NB4 (cell line): Measurements from ENCODE around the gene TCF4.

Experiments used
- MYC ChIP-seq: IDR thresholded peaks from 2 replicates; pipeline ENCODE4 v1.6.1; 2011; ENCODE audit warnings: low read depth, low read length
- POLR2A ChIP-seq: IDR thresholded peaks from 2 replicates; pipeline ENCODE4 v1.6.1; 2011; ENCODE audit warnings: mild to moderate bottlenecking; ENCODE audit not compliant: insufficient read length; ENCODE audit errors: extremely low read depth
- TF ChIP-seq, protein P1 (sequence below): IDR thresholded peaks from one replicate; pipeline ENCODE4 v1.5.1; 2012; ENCODE audit warnings: low read depth, low read length
- TF ChIP-seq, protein P2 (sequence below): IDR thresholded peaks from 2 replicates; pipeline ENCODE4 v1.6.1; 2011; ENCODE audit warnings: low read depth, low read length

DNA sequence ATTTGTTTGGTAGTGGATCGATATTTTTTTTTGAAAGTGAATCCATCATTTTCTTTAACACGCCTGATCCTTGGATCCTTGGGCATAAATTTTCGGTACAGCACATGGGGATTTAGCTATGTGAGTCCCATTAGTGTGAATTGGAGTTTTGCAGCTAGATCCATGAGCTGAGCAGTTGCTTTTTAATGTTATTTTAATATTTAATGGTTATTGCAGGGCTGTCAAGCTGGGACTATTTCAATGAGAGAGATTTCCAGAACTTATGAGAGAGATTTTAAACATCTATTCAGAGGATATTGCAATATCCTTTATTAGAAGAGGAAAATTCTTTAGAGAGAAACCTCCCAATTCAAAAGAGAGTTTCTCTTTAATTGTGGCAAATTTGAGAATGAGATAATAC, 35.6 kb upstream of the TCF4 start:
- TF ChIP-seq, protein P1, sequence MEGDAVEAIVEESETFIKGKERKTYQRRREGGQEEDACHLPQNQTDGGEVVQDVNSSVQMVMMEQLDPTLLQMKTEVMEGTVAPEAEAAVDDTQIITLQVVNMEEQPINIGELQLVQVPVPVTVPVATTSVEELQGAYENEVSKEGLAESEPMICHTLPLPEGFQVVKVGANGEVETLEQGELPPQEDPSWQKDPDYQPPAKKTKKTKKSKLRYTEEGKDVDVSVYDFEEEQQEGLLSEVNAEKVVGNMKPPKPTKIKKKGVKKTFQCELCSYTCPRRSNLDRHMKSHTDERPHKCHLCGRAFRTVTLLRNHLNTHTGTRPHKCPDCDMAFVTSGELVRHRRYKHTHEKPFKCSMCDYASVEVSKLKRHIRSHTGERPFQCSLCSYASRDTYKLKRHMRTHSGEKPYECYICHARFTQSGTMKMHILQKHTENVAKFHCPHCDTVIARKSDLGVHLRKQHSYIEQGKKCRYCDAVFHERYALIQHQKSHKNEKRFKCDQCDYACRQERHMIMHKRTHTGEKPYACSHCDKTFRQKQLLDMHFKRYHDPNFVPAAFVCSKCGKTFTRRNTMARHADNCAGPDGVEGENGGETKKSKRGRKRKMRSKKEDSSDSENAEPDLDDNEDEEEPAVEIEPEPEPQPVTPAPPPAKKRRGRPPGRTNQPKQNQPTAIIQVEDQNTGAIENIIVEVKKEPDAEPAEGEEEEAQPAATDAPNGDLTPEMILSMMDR, result no peak
- TF ChIP-seq POLR2A (no peak), MYC (no peak)
- TF ChIP-seq, protein P2, sequence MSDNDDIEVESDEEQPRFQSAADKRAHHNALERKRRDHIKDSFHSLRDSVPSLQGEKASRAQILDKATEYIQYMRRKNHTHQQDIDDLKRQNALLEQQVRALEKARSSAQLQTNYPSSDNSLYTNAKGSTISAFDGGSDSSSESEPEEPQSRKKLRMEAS, result no peak
